Upper lobe of left lung (tissue), 6 donors: ENCODE data around the gene HTRA1. TPM values are rescaled to one million over a fixed set of nuclear protein-coding genes. Genes with fewer than 3 reads are reported as not detected.
A peak's percentile ranks its signal among the peaks of the same experiment; 100 is the strongest.

ENCODE experiments used
- ATAC-seq, 2 donors: fragments of 200-7000 bp; cut with Tn5 transposase; one replicate each; pipeline ENCODE4 v1.9.1; 2022; ENCODE audit warnings: mild to moderate bottlenecking in 2 of 2, moderate library complexity in 2 of 2; ENCODE audit not compliant: low FRiP score in 2 of 2
- DNase-seq, 2 donors: peaks; one replicate each; pipeline ENCODE4 v3.0.0-alpha.2; 2019 to 2020
- H3K27ac ChIP-seq, 4 donors: fragments of 200-600 bp; sonication (generic); one replicate each; pipeline ENCODE4 v1.5.1; 2016 to 2019
- H3K27me3 ChIP-seq, 4 donors: fragments of 200-600 bp; sonication (generic); one replicate each; pipeline ENCODE4 v1.5.1; 2017 to 2019
- H3K36me3 ChIP-seq, 4 donors: fragments of 200-600 bp; sonication (generic); one replicate each; pipeline ENCODE4 v1.5.1; 2016 to 2019
- H3K4me1 ChIP-seq, 4 donors: fragments of 200-600 bp; sonication (generic); one replicate each; pipeline ENCODE4 v1.5.1; 2018 to 2019
- H3K4me3 ChIP-seq, 4 donors: fragments of 200-600 bp; sonication (generic); one replicate each; pipeline ENCODE4 v1.5.1; 2017 to 2019; ENCODE audit warnings: mild to moderate bottlenecking in 2 of 4, moderate library complexity in 1 of 4
- H3K9me3 ChIP-seq, 4 donors: fragments of 200-600 bp; sonication (generic); one replicate each; pipeline ENCODE4 v1.5.1; 2018 to 2019
- CTCF ChIP-seq, 6 experiments: fragments of 450-650 bp in 4 of 6; fragments of 200-600 bp in 2 of 6; sonication (generic) in 2 of 6; IDR thresholded peaks; one replicate each; pipeline ENCODE4 v1.5.1; 2016 to 2019; ENCODE audit warnings: antibody characterized with exemption in 6 of 6
- EP300 ChIP-seq, 4 donors: sonication (generic); formaldehyde crosslinking; IDR thresholded peaks; one replicate each; pipeline ENCODE4 v1.5.1; 2017; ENCODE audit warnings: antibody characterized with exemption in 4 of 4, control low read depth in 2 of 4
- POLR2A ChIP-seq, 4 donors: fragments of 450-650 bp; IDR thresholded peaks; one replicate each; pipeline ENCODE4 v1.5.1; 2016 to 2017; ENCODE audit warnings: antibody characterized with exemption in 4 of 4, mild to moderate bottlenecking in 2 of 4
- POLR2AphosphoS5 ChIP-seq, 2 donors: sonication (generic); formaldehyde crosslinking; IDR thresholded peaks; one replicate each; pipeline ENCODE4 v1.5.1; 2017; ENCODE audit warnings: antibody characterized with exemption in 2 of 2
- WGBS, 2 donors: methylation state at CpG; one replicate each; pipeline ENCODE4 v1.1.5; 2017 to 2018; 5-methylcytosine and 5-hydroxymethylcytosine counted together
- total RNA-seq, 6 donors: library from RNA; depleted of rRNA in 4 of 6; stranded (reverse); fragments of >200 nt in 4 of 6; gene quantifications; one replicate each; pipeline versions ENCODE4 v1.1.0 to v1.2.1, GENCODE V29; 2016 to 2021
- donor health status: DM: no; HTN: no; CAD: no; lungs with moderate emphysema.
- donor health status: DM: no; HTN: yes; CAD: no; lungs with severe emphysema.

HTRA1 gene
- total RNA-seq, 6 donors from 2014 or later, result 20.7 to 72.8 (median 36.2) TPM

GRCh38 chr10:122457934-122458333 lies 3.4 kb upstream of the HTRA1 start:
- H3K4me3 ChIP-seq, result no peak overlapping the region
- ATAC-seq, result no peak
- H3K27ac ChIP-seq, result no peak overlapping the region
- 61 to 64% methylated on average over 5 of the region's 5 CpGs for WGBS, 2 donors
- no peaks in the 10 kb centered on the region for H3K36me3 ChIP-seq
- TF ChIP-seq POLR2AphosphoS5 (IDR thresholded peaks at IDR 0.05), result no peak
- no peak for TF ChIP-seq CTCF (IDR thresholded peaks at IDR 0.05)
- TF ChIP-seq POLR2A (IDR thresholded peaks at IDR 0.05), result no peak
- TF ChIP-seq EP300 (IDR thresholded peaks at IDR 0.05), result no peak
- DNase-seq, result no peak
- peaks cover 0 to 18% (median 0%) of the 10 kb centered on the region in 4 donors for H3K27me3 ChIP-seq
- no peaks in the 10 kb centered on the region for H3K9me3 ChIP-seq
- H3K4me1 ChIP-seq, result peaks cover 8 to 22% (median 14%) of the 10 kb centered on the region in 4 donors

- 66 to 79% methylated on average over 3 to 6 of the region's 6 CpGs for WGBS, 2 donors
- no peak overlapping the region for H3K27ac ChIP-seq
- H3K4me1 ChIP-seq, result peaks cover 10 to 30% (median 20%) of the 10 kb centered on the region in 4 donors
- DNase-seq, result no peak
- H3K36me3 ChIP-seq, result no peaks in the 10 kb centered on the region
- no peak for ATAC-seq
- TF ChIP-seq POLR2AphosphoS5 (IDR thresholded peaks at IDR 0.05), result no peak
- TF ChIP-seq EP300 (IDR thresholded peaks at IDR 0.05), result no peak
- no peak for TF ChIP-seq POLR2A (IDR thresholded peaks at IDR 0.05)
- H3K9me3 ChIP-seq, result no peaks in the 10 kb centered on the region
- no peak overlapping the region for H3K4me3 ChIP-seq
- H3K27me3 ChIP-seq, result peaks cover 0 to 18% (median 0%) of the 10 kb centered on the region in 4 donors
Measured at GRCh38 chr10:122458693-122459092, 2.7 kb upstream of the HTRA1 start.

GRCh38 chr10:122459561-122460273 lies 1.6 kb upstream of the HTRA1 start:
- H3K4me1 ChIP-seq, result peaks cover 13 to 39% (median 21%) of the 10 kb centered on the region in 4 donors
- H3K27ac ChIP-seq, result no peak overlapping the region
- 70 to 73% methylated on average over 14 of the region's 14 CpGs for WGBS, 2 donors
- TF ChIP-seq CTCF (IDR thresholded peaks at IDR 0.05) (no peak), POLR2A (IDR thresholded peaks at IDR 0.05) (no peak), EP300 (IDR thresholded peaks at IDR 0.05) (no peak), POLR2AphosphoS5 (IDR thresholded peaks at IDR 0.05) (no peak)
- H3K27me3 ChIP-seq, result peaks cover 0 to 18% (median 0%) of the 10 kb centered on the region in 4 donors
- H3K36me3 ChIP-seq, result no peaks in the 10 kb centered on the region
- no peak for DNase-seq
- no peak for ATAC-seq
- no peak overlapping the region for H3K4me3 ChIP-seq
- no peaks in the 10 kb centered on the region for H3K9me3 ChIP-seq

- no peak for ATAC-seq
- H3K27ac ChIP-seq, result peak overlapping the region in 1 of 4 donors; percentile 74
- H3K9me3 ChIP-seq, result no peaks in the 10 kb centered on the region
- peaks cover 0 to 18% (median 0%) of the 10 kb centered on the region in 4 donors for H3K27me3 ChIP-seq
- H3K4me3 ChIP-seq, result peak overlapping the region; percentile 46 to 88 (median 62)
- peak in 1 of 2 donors; percentile 85 for DNase-seq
- H3K36me3 ChIP-seq, result no peaks in the 10 kb centered on the region
- TF ChIP-seq POLR2A (IDR thresholded peaks at IDR 0.05), result no peak
- no peak for TF ChIP-seq CTCF (IDR thresholded peaks at IDR 0.05)
- TF ChIP-seq EP300 (IDR thresholded peaks at IDR 0.05), result no peak
- TF ChIP-seq POLR2AphosphoS5 (IDR thresholded peaks at IDR 0.05), result no peak
- 0 to 1% methylated on average over 2 to 40 of the region's 40 CpGs for WGBS, 2 donors
- H3K4me1 ChIP-seq, result peaks cover 13 to 39% (median 21%) of the 10 kb centered on the region in 4 donors
Measured at GRCh38 chr10:122460891-122461293, 461 bp upstream of the HTRA1 start.

GRCh38 chr10:122461729-122462532 lies 578 bp downstream of the HTRA1 start:
- Histone ChIP-seq H3K27ac (peak overlapping the region; percentile 35 to 74 (median 68)), H3K9me3 (no peaks in the 10 kb centered on the region), H3K27me3 (peaks cover 0 to 18% (median 0%) of the 10 kb centered on the region in 4 donors), H3K4me1 (peaks cover 13 to 39% (median 21%) of the 10 kb centered on the region in 4 donors), H3K4me3 (peak overlapping the region; percentile 52 to 88 (median 72)), H3K36me3 (no peaks in the 10 kb centered on the region)
- peak; percentile 31 to 34 for ATAC-seq
- WGBS, 2 donors, result 0 to 3% methylated on average over 5 to 36 of the region's 95 CpGs
- TF ChIP-seq CTCF (IDR thresholded peaks at IDR 0.05) (peak in 3 of 6 experiments; percentile 12 to 38 (median 15)), EP300 (IDR thresholded peaks at IDR 0.05) (no peak), POLR2A (IDR thresholded peaks at IDR 0.05) (no peak)
- peak; percentile 32 to 91 for DNase-seq
